ENCODE results near the gene DIP2B.

DNA sequence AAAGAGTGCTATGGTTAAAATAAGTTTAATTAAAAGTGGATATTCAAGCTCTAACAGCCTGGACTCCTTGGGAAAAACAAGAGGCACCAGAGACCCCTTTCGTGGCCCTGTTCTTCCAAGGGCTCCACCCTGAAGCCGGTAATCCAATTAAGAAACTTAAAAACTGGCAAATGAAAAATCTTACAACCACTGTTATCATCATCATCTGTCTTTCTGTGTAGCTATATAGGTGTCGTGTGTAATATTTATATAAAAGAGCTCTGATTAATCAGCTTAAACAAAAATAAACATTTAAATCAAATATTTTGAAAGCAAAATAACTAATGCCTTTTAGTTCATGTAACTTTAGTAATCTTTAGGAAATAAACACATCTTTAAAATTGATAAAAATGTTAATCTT lies 263.6 kb downstream of the DIP2B start:
- TF ChIP-seq, protein P1, sequence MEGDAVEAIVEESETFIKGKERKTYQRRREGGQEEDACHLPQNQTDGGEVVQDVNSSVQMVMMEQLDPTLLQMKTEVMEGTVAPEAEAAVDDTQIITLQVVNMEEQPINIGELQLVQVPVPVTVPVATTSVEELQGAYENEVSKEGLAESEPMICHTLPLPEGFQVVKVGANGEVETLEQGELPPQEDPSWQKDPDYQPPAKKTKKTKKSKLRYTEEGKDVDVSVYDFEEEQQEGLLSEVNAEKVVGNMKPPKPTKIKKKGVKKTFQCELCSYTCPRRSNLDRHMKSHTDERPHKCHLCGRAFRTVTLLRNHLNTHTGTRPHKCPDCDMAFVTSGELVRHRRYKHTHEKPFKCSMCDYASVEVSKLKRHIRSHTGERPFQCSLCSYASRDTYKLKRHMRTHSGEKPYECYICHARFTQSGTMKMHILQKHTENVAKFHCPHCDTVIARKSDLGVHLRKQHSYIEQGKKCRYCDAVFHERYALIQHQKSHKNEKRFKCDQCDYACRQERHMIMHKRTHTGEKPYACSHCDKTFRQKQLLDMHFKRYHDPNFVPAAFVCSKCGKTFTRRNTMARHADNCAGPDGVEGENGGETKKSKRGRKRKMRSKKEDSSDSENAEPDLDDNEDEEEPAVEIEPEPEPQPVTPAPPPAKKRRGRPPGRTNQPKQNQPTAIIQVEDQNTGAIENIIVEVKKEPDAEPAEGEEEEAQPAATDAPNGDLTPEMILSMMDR (IDR thresholded peaks at IDR 0.05), result no peak
- TF ChIP-seq POLR2AphosphoS5 (IDR thresholded peaks at IDR 0.05), result no peak
- no peak for TF ChIP-seq EP300 (IDR thresholded peaks at IDR 0.05)
